ENCODE measurements around the gene RADX. TPM values are rescaled to one million over a fixed set of nuclear protein-coding genes. Genes with fewer than 3 reads are reported as not detected.
A peak's percentile ranks its signal among the peaks of the same experiment; 100 is the strongest.

RADX gene, protein sequence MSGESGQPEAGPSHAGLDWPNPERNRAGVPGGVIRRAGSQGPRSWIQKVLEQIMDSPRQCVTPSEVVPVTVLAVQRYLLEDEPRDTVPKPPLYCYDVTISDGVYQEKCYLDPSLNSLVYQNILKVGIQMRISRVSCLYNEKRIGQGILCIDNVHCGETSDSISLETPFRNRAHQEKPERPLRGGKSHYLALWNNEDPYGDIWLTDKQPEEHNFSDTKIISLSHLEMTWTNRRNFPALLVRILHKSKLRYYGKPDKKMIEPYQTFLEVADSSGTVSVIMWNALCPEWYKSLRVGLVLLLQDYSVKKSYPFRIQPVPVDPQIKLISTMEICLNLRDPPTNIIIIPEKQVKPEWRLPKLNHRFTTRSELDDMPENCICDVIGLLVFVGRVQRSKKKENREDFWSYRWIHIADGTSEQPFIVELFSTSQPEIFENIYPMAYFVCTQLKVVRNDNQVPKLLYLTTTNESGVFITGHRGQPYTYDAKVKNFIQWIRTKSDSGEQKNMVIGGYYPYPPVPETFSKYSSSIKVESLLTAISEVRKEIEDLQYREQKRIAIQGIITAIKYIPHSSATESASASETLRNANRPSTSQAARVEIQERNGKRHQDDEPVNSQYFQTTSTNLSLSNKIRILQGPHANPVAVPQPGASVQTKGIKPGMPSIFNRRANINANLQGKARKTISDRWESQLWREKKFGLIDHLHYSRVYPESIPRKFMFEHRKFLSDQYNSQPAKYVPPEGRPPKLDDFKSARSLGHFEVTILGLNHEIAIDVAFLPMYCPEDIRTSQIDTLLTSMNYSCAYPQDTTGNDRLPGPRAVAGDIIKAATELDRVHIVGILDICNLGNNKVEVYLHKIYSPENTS
- total RNA-seq, result 10 to 100 TPM in 1 of 2 experiments, 1 to 10 TPM in 1; 9.3 to 14.7 TPM

DNA sequence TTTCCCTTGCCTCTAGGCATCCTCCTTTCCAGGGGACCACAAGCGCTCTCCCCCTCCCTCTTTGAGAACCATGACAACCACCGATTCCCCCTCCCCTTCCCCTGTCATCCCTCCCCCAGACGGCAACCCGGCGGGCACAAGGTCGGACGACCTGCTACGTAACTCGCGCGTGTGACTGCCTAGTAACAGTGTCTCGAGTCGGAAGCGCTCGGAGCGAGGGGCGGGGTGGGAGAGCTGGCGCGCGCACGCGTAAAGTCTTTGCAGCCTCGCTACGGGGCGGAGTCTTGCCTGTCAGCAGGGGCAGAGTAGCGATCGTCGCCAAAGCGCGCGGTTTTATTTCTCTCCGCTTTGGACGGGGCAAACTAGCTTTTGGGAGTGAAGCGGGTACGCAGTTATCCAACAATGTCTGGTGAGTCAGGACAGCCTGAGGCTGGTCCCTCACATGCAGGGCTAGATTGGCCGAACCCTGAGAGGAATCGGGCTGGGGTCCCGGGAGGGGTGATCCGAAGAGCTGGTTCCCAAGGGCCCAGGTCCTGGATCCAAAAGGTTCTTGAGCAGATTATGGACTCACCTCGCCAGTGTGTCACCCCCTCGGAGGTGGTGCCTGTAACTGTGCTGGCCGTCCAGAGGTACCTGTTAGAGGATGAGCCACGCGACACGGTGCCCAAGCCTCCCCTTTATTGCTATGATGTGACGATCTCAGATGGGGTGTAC is at the start of gene RADX:
Gene RADX (plus strand): TSS at position 300 of the 714 bp plus-strand sequence. CDS start 103 bp downstream, at position 403.
- POLR2A ChIA-PET, result no interaction called here
- CTCF ChIA-PET, result interaction anchor here (1.1 to 1.9 kb wide), 2 partner anchors 9 to 130 kb away, joined by 3 to 7 read pairs; no protein-coding TSS in a partner anchor
- Mint-ChIP-seq H3K36me3 (ENCODE audit: low read depth) (no peaks in the 10 kb centered on the region), H3K4me3 (peak within 1 kb of the TSS; percentile 81), H3K27me3 (no peaks in the 10 kb centered on the region), H3K4me1 (peaks cover 14% of the 10 kb centered on the region), H3K27ac (peak within 1 kb of the TSS; percentile 86), H3K9me3 (ENCODE audit: low read depth) (no peaks in the 10 kb centered on the region)
- intact Hi-C loops (cut with DNase I, micrococcal nuclease), result loop anchor here (1.0 to 10.0 kb wide), 3 partner anchors 128 to 1483 kb away; partner anchors contain the start of genes ATG4A (in 1 of the 2) and PSMD10 (in 1 of the 2)
- peak; percentile 99 for ATAC-seq
- peak; percentile 92 for DNase-seq

DNA sequence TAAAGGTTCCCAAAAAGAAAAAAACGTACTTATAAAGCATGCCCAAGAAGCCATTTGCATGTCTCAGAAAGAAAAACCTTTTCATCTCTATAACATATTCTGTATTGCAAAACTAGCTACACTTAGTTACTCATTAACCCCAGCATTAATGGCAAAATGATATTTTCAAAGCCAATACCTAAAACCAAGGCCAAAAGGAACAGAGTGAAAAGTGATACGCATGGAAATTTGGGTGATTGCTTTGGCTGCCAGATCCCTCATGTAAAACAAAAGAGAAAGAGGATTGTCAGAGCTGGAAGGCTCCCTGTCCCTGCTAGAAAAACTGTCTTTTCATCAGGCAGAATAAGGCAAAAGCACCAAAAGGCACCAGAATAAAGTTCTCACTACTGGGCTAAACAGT is 46.8 kb upstream of the RADX start:
- DNase-seq (no peak), ATAC-seq (no peak)
- H3K27ac Mint-ChIP-seq, result no peak overlapping the region
- H3K9me3 Mint-ChIP-seq (ENCODE audit: low read depth), result no peaks in the 10 kb centered on the region
- H3K4me3 Mint-ChIP-seq, result no peak overlapping the region
- no peaks in the 10 kb centered on the region for H3K36me3 Mint-ChIP-seq (ENCODE audit: low read depth)
- peaks cover 12% of the 10 kb centered on the region for H3K27me3 Mint-ChIP-seq
- POLR2A ChIA-PET, result no interaction called here
- intact Hi-C loops (cut with DNase I, micrococcal nuclease), result no loop called here
- CTCF ChIA-PET, result no interaction called here
- H3K4me1 Mint-ChIP-seq, result peaks cover 2% of the 10 kb centered on the region

GRCh38 chrX:106566362-106566761 is 45.4 kb upstream of the RADX start:
- Mint-ChIP-seq H3K4me1 (peaks cover 2% of the 10 kb centered on the region), H3K27me3 (peaks cover 10% of the 10 kb centered on the region), H3K9me3 (ENCODE audit: low read depth) (no peaks in the 10 kb centered on the region), H3K36me3 (ENCODE audit: low read depth) (no peaks in the 10 kb centered on the region), H3K4me3 (no peak overlapping the region), H3K27ac (no peak overlapping the region)
- no peak for ATAC-seq
- no peak for DNase-seq
- ChIA-PET CTCF (no interaction called here), POLR2A (no interaction called here)
- intact Hi-C loops (cut with DNase I, micrococcal nuclease), result no loop called here

DNA sequence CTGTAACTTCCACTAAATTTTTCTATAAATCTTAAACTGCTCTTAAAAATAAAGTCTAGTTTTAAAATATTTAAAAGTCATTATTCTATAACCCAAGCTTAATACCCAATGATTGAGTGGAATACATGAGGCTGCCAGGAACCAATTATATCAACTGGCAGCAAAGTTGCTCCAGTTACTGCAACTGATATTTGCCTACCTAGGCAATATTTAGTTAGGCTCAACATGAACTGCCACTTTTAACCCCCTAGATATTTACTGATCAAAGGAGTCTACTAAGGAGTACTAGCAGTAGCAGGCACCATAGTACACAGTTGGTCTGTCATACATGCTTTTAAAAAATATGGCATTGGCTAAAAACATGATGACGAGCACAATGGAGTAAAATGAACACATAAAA is 29.9 kb upstream of the RADX start:
- no peak for ATAC-seq
- ChIA-PET CTCF (no interaction called here), POLR2A (no interaction called here)
- intact Hi-C loops (cut with DNase I, micrococcal nuclease), result no loop called here
- no peak for DNase-seq
- no peaks in the 10 kb centered on the region for H3K36me3 Mint-ChIP-seq (ENCODE audit: low read depth)
- H3K4me3 Mint-ChIP-seq, result no peak overlapping the region
- no peaks in the 10 kb centered on the region for H3K4me1 Mint-ChIP-seq
- no peak overlapping the region for H3K27ac Mint-ChIP-seq
- H3K27me3 Mint-ChIP-seq, result no peaks in the 10 kb centered on the region
- peaks cover 3% of the 10 kb centered on the region for H3K9me3 Mint-ChIP-seq (ENCODE audit: low read depth)

- intact Hi-C loops (cut with DNase I, micrococcal nuclease), result no loop called here
- ChIA-PET POLR2A (no interaction called here), CTCF (no interaction called here)
- Mint-ChIP-seq H3K36me3 (ENCODE audit: low read depth) (no peaks in the 10 kb centered on the region), H3K4me3 (no peak overlapping the region), H3K27me3 (no peaks in the 10 kb centered on the region), H3K27ac (no peak overlapping the region), H3K4me1 (peaks cover 4% of the 10 kb centered on the region), H3K9me3 (ENCODE audit: low read depth) (no peaks in the 10 kb centered on the region)
- DNase-seq (no peak), ATAC-seq (no peak)
Measured at GRCh38 chrX:106585478-106585877, 26.3 kb upstream of the RADX start.

DNA sequence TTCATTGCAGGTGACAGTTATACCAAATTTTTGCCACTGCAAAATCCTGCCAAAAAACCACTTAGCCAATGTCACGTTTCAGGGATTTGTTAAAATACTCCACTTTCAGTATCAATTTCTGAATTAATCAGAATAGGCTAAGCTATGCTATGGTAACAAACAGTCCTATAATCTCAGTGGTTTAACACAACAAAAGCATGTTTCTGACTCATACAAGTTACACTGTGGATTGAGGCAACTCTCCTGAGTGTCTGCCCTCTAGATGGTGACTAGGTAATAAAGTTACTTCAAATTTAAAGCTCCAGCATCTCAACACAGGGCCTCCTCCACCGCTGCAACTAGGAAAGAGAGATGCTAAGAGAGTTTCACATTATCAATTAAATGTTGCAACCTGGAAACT is 23.0 kb upstream of the RADX start:
- peaks cover 4% of the 10 kb centered on the region for H3K4me1 Mint-ChIP-seq
- no peak overlapping the region for H3K27ac Mint-ChIP-seq
- H3K36me3 Mint-ChIP-seq (ENCODE audit: low read depth), result no peaks in the 10 kb centered on the region
- CTCF ChIA-PET, result interaction anchor here (0.7 kb wide), 2 partner anchors 11 to 27 kb away, joined by 3 read pairs; no protein-coding TSS in a partner anchor
- no peaks in the 10 kb centered on the region for H3K9me3 Mint-ChIP-seq (ENCODE audit: low read depth)
- intact Hi-C loops (cut with DNase I, micrococcal nuclease), result loop anchor here in 1 of 2 experiments (1.0 kb wide), 1 partner anchor 104 kb away; no protein-coding TSS in a partner anchor
- DNase-seq (no peak), ATAC-seq (peak; percentile 90)
- no peak overlapping the region for H3K4me3 Mint-ChIP-seq
- POLR2A ChIA-PET, result interaction anchor here (0.6 kb wide), 1 partner anchor 31 kb away, joined by 3 read pairs; no protein-coding TSS in a partner anchor
- H3K27me3 Mint-ChIP-seq, result peaks cover 2% of the 10 kb centered on the region

- ChIA-PET CTCF (interaction anchor here (1.3 kb wide), 1 partner anchor 10 kb away, joined by 3 read pairs; no protein-coding TSS in a partner anchor), POLR2A (no interaction called here)
- H3K27me3 Mint-ChIP-seq, result peaks cover 4% of the 10 kb centered on the region
- H3K9me3 Mint-ChIP-seq (ENCODE audit: low read depth), result no peaks in the 10 kb centered on the region
- no peak overlapping the region for H3K27ac Mint-ChIP-seq
- no peaks in the 10 kb centered on the region for H3K4me1 Mint-ChIP-seq
- DNase-seq, result no peak
- intact Hi-C loops (cut with DNase I, micrococcal nuclease), result no loop called here
- no peaks in the 10 kb centered on the region for H3K36me3 Mint-ChIP-seq (ENCODE audit: low read depth)
- no peak overlapping the region for H3K4me3 Mint-ChIP-seq
- ATAC-seq, result no peak
Measured at GRCh38 chrX:106599411-106599810, 12.4 kb upstream of the RADX start.

DNA sequence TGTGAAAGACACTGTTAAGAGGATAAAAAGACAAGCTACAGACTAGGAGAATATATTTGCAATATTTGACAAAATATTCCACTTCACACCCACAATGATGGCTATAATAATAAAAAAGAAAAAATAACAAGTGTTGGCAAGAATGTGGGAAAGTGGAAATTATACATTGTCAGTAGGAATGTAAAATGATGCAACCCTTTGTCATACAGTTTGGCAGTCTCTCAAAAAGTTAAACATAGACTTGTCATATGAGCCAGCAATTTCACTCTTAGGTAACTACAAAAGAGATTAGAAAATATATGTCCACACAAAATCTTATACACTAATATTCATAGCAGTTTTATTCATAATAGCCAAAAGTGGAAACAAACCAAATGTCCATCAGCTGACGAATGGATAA is 5.2 kb upstream of the RADX start:
- ChIA-PET POLR2A (no interaction called here), CTCF (no interaction called here)
- intact Hi-C loops (cut with DNase I, micrococcal nuclease), result no loop called here
- Mint-ChIP-seq H3K4me1 (peaks cover 10% of the 10 kb centered on the region), H3K27ac (no peak overlapping the region), H3K36me3 (ENCODE audit: low read depth) (no peaks in the 10 kb centered on the region), H3K4me3 (no peak overlapping the region), H3K9me3 (ENCODE audit: low read depth) (no peaks in the 10 kb centered on the region), H3K27me3 (peaks cover 3% of the 10 kb centered on the region)
- DNase-seq (no peak), ATAC-seq (no peak)

DNA sequence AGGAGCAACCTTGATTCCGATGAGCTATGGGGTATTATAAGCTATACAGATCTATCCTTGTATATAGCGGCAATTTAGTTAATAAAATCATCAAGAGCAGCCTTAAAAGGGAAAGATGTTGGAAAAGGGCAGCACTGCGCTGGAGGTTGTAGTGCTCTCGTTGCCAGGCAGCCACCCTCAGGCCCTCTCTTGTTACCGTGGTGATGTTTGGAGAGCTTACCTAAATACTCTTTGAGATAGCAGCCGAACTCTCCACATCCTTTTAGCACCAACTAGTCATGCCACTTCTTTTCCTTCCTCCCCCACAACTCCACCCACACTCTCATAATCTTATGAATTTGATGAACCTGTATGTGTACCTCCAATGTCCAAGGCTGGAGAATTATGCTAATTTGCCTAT is 3.8 kb upstream of the RADX start:
- Mint-ChIP-seq H3K4me1 (peaks cover 10% of the 10 kb centered on the region), H3K4me3 (no peak overlapping the region), H3K27ac (no peak overlapping the region), H3K9me3 (ENCODE audit: low read depth) (no peaks in the 10 kb centered on the region), H3K27me3 (no peaks in the 10 kb centered on the region), H3K36me3 (ENCODE audit: low read depth) (no peaks in the 10 kb centered on the region)
- ChIA-PET CTCF (no interaction called here), POLR2A (no interaction called here)
- ATAC-seq, result no peak
- intact Hi-C loops (cut with DNase I, micrococcal nuclease), result no loop called here
- DNase-seq, result peak; percentile 24

GRCh38 chrX:106611317-106611678 is 480 bp upstream of the RADX start:
- Mint-ChIP-seq H3K27ac (peak overlapping the region; percentile 86), H3K9me3 (ENCODE audit: low read depth) (no peaks in the 10 kb centered on the region), H3K4me3 (peak overlapping the region; percentile 81), H3K27me3 (no peaks in the 10 kb centered on the region), H3K4me1 (peaks cover 14% of the 10 kb centered on the region), H3K36me3 (ENCODE audit: low read depth) (no peaks in the 10 kb centered on the region)
- DNase-seq, result no peak
- intact Hi-C loops (cut with DNase I, micrococcal nuclease), result loop anchor here in 1 of 2 experiments (1.0 to 10.0 kb wide), 3 partner anchors 127 to 1484 kb away; partner anchors contain the start of genes ATG4A and PSMD10
- CTCF ChIA-PET, result interaction anchor here (1.1 to 1.9 kb wide), 2 partner anchors 10 to 130 kb away, joined by 3 to 7 read pairs; no protein-coding TSS in a partner anchor
- no peak for ATAC-seq
- POLR2A ChIA-PET, result no interaction called here

- H3K4me3 Mint-ChIP-seq, result peak overlapping the region; percentile 81
- no peaks in the 10 kb centered on the region for H3K36me3 Mint-ChIP-seq (ENCODE audit: low read depth)
- peaks cover 14% of the 10 kb centered on the region for H3K4me1 Mint-ChIP-seq
- no peaks in the 10 kb centered on the region for H3K9me3 Mint-ChIP-seq (ENCODE audit: low read depth)
- no peaks in the 10 kb centered on the region for H3K27me3 Mint-ChIP-seq
- CTCF ChIA-PET, result interaction anchor here (0.7 to 1.9 kb wide), 3 partner anchors 8 to 1803 kb away, joined by 3 to 7 read pairs (median 3); no protein-coding TSS in a partner anchor
- intact Hi-C loops (cut with DNase I, micrococcal nuclease), result loop anchor here (1.0 to 10.0 kb wide), 3 partner anchors 128 to 1482 kb away; partner anchors contain the start of genes ATG4A (in 1 of the 2) and PSMD10 (in 1 of the 2)
- no peak for DNase-seq
- H3K27ac Mint-ChIP-seq, result peak overlapping the region; percentile 86
- POLR2A ChIA-PET, result no interaction called here
- no peak for ATAC-seq
Measured at GRCh38 chrX:106612393-106612763, 600 bp downstream of the RADX start.

Measured in activated CD4-positive, alpha-beta T cell treated with anti-CD3 and anti-CD28 coated beads for 36 hours (primary cell).